GM21423 (cell line): ENCODE results near the gene UBR3.
A peak's percentile ranks its signal among the peaks of the same experiment; 100 is the strongest.
"Not testable (repeated sequence)": the region's sequence is repeated elsewhere in the genome, so short reads cannot be mapped to it uniquely, and the experiment has no call there.

Experiments used
- ATAC-seq: cut with Tn5 transposase; IDR thresholded peaks from one replicate; pipeline ENCODE4 v1.9.1; 2021; ENCODE audit warnings: mild to moderate bottlenecking, moderate library complexity; ENCODE audit not compliant: unreplicated experiment

Gene UBR3, protein sequence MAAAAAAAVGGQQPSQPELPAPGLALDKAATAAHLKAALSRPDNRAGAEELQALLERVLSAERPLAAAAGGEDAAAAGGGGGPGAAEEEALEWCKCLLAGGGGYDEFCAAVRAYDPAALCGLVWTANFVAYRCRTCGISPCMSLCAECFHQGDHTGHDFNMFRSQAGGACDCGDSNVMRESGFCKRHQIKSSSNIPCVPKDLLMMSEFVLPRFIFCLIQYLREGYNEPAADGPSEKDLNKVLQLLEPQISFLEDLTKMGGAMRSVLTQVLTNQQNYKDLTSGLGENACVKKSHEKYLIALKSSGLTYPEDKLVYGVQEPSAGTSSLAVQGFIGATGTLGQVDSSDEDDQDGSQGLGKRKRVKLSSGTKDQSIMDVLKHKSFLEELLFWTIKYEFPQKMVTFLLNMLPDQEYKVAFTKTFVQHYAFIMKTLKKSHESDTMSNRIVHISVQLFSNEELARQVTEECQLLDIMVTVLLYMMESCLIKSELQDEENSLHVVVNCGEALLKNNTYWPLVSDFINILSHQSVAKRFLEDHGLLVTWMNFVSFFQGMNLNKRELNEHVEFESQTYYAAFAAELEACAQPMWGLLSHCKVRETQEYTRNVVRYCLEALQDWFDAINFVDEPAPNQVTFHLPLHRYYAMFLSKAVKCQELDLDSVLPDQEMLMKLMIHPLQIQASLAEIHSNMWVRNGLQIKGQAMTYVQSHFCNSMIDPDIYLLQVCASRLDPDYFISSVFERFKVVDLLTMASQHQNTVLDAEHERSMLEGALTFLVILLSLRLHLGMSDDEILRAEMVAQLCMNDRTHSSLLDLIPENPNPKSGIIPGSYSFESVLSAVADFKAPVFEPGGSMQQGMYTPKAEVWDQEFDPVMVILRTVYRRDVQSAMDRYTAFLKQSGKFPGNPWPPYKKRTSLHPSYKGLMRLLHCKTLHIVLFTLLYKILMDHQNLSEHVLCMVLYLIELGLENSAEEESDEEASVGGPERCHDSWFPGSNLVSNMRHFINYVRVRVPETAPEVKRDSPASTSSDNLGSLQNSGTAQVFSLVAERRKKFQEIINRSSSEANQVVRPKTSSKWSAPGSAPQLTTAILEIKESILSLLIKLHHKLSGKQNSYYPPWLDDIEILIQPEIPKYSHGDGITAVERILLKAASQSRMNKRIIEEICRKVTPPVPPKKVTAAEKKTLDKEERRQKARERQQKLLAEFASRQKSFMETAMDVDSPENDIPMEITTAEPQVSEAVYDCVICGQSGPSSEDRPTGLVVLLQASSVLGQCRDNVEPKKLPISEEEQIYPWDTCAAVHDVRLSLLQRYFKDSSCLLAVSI (N-terminal part only)

DNA sequence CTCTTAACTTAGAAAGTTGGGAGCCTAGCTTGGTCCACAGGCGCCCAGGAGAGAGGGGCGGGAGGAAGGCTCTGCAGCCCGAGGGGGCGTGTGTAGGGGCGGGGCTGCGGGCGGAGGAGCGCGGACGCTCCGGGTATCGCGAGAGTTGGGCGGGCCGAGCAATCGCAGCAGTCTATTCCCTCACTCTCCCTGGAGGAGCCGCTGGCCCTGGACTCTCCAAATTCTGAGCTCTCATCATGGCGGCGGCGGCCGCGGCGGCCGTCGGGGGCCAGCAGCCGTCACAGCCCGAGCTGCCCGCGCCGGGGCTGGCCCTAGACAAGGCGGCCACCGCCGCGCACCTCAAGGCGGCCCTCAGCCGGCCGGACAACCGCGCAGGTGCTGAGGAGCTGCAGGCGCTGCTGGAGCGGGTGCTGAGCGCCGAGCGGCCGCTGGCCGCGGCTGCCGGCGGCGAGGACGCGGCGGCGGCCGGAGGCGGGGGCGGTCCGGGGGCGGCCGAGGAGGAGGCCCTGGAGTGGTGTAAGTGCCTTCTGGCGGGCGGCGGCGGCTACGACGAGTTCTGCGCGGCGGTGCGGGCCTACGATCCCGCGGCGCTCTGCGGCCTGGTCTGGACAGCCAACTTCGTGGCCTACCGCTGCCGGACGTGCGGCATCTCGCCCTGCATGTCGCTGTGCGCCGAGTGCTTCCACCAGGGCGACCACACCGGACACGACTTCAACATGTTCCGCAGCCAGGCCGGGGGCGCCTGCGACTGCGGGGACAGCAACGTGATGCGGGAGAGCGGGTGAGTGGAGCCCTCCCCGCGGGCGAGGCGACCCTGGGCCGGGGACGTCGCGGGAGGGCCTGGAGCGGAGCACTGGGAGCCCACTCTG, at the start of gene UBR3:
Gene UBR3 (plus strand): TSS at position 183 of the 869 bp plus-strand sequence. CDS start 54 bp downstream, at position 237.
- peak; percentile 82 for ATAC-seq

DNA sequence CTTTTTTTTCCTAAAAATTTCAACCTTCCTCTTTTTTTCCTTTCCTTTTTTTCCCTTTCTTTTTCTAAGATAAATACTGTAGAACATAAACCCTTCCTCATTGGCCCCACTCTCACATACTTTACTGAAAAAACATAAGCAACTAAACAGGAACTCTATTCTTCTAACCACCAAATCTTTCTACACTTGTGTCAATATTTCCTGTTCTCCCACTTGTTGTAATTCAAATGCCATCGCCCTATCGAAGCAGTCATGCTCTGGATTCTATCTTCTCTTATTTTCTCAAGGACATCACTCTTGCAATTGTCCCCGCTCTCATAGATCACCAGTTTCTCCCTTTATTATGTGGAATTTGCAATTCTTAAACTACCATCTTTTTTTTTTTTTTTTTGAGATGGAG, 48.8 kb upstream of the UBR3 start:
- ATAC-seq, result no peak

DNA sequence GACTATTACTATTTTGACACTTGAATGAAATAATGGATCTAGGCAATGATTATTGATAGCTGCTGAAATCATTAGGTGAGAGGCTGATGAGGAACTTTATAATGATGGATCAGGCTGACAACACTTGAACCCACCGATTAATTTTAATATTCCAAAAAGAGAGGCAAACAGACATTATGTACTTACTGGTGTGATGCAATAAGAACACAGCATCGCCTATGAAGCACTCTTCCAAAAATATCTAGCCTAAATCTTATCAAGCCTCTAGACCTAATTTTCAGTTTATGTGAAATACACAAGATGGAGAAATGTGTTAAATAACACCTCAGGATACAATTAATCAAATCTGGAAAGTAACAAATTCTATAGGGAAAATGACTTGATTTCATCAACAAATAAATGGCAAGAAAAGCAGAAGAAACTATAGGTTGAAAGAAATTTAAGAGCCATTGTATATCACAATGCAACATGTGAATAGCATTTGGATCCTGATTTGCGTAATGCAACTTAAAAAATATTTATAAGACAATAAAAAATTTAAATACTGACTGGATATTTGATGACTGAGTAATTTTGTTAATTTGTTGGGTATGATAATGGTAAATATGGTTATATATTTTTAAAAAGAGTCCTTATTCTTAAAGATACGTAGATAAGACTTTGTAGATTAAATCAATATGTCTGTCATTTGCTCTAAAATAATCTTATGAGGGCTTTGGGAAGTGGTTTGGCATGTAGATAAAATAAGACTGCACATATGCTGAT, 45.8 kb upstream of the UBR3 start:
- no peak for ATAC-seq

DNA sequence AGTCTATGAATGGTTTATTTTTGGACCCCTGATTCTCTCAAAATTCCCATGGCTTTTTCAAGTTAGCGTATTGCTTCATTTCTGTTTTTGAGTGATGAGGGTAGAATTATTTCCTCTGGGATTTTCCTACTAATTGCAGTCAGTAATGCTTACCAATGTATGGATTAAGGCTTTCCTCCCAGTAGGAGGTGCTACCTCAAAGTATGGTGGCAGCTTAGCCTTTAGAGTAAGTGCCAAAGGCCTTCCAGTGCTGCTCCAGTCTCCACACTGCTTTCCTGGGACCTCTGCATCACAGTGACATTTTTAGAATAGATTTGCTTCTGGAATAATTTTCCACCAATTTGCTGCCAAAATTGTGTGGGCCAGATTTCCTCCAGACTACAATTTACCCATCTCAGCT, 44.7 kb upstream of the UBR3 start:
- no peak for ATAC-seq

DNA sequence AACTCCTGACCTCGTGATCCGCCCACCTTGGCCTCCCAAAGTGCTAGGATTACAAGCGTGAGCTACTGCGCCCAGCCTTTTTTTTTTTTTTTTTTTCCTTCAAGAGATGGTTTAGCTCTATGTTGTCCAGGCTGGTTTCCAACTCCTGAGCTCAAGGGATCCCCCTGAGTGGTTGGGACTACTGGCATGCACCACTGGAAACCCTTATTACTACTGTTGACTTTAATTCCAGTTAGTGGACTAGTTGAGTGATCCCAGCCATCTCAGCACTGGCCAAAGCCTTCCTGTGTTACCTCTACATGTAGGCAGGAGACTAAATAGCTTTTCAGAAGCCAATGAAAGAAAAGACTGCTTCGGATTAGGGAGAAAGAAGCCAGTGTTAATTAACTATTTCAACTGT, 36.7 kb upstream of the UBR3 start:
- no peak for ATAC-seq

DNA sequence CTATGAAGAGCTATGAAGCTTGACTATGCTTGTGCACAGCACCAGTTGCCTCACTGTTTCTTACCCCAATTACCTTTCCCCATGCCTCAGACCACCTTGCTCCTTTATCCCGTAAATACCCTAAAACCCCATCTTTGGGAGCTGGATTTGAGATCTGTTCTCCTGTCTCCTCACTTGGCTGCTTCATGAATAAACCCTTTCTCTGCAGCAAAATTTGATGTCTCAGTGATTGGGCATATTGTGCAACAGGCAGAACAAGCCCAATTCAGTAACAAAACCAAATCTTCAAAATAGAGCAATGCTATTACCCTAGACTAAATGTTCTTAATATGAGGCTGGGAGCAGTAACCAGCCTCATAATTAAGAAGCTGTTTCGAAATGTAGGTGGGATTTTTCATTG, 32.1 kb upstream of the UBR3 start:
- ATAC-seq, result no peak

DNA sequence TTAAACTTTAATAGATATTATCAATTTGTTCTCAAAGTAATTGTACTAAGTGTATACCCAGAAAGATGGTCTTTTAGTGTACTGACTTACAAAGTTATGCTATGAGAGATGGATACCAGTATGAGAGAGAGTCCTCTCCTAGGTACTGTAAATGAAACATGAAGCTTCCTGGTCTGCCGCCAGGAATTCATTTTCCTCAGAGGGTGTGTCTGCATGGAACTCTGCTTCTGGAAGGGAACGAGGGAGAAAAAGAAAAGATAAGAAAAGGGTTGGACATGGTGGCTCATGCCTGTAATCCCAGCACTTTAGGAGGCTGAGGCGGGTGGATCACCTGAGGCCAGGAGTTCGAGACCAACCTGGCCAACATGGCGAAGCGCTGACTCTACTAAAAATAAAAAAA, 30.8 kb upstream of the UBR3 start:
- no peak for ATAC-seq

DNA sequence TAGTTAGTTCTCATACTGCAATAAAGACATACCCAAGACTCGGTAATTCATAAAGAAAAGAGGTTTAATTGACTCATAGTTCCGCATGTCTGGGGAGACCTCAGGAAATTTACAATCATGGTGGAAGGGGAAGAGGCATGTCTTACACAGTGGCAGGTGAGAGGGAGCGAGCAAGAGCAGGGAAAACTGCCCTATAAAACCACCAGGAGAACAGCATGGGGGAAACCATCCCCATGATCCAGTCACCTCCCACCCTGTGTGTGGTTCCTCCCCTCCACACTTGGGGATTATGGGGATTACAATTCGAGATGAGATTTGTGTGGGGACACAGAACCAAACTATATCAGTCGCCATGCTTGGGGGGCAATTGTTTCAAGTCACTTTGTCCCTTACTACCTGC, 29.7 kb upstream of the UBR3 start:
- no peak for ATAC-seq

DNA sequence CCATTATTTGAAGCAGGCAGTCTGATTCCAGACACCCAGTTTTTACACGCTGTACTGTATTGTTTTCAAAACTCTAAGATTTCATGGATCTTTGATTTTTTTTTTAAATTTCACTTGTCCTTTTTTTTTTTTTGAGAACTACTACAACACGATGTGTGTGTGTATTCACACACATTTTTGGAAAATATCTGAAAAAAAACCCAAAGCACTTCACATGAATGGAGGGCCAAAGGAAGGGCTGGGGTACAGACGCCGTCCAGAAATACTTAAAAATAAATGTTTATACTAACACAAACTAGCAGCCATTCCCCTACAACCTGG, 28.9 kb upstream of the UBR3 start:
- ATAC-seq, result no peak

DNA sequence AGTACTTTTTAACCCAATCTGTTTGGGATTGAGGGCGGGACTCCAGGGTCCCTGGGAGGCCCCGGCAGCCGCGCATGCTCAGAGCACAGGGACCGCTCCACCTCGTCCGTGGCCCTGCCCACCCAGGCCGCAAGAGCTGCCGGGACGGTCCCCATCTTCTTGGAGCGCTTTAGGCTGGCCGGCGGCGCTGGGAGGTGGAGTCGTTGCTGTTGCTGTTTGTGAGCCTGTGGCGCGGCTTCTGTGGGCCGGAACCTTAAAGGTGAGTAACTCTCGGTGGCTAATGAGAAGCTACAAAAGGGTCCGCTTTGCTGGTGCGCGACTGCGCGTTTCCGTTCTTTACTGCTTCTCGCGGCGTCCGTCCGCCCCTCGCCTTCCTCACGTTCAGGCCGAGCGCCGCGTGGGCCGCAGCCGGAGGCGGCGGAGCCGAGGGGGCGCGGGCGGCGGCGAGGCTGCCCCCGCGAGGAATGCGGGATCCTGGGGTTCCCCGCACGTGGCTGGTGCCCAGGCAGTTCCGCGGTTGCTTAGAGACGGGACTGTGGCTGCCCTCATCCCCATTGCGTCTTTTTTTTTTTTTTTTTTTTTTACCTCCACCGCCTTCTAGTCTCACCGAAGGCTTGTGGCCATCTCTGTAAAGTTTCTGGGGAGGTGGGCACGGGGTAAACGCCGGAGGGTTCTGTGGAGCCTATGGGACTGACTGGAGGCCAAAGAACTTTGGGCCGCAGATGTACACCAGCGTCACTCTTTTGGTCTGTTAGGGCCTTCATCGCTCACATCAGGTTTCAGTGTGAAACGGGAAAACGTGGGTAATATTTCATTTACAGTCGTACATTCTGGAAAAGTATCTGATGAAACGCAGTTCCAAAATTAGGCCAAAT, 28.3 kb upstream of the UBR3 start, which contains the start of gene SSB:
Gene SSB (plus strand): TSS at position 154 of the 875 bp plus-strand sequence. CDS start 2,090 bp downstream, outside the sequence.
- ATAC-seq, result peak; percentile 98

DNA sequence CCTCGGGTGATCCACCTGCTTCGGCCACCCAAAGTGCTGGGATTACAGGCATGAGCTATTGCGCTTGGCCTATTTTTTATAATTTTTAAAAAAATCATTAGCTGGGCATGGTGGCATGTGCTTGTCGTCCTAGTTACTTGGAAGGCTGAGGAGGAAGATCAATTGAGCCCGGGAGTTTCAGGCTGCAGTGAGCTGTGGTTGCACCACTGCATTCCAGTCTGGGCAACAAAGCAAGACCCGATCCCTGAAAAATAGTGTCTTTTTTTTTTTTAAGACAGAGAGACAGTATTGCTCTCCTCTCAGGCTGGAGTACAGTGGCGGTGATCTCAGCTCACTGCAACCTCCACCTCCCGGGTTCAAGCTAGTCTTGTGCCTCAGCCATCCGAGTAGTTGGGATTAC, 23.8 kb upstream of the UBR3 start:
- ATAC-seq, result no peak

DNA sequence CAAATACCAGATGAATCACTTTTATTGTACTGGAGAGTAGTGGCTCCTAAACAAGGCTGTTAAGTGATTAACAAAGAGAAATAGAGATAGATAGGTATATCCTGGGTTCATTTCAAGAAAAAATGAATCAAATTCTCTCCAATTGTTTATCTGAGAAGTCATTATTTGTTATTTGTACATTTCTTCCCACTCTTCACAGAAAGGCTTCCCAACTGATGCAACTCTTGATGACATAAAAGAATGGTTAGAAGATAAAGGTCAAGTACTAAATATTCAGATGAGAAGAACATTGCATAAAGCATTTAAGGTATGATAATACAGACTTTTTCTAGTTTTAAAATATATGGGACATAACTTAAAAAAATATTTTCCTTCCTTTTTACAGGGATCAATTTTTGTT, 20.7 kb upstream of the UBR3 start:
- no peak for ATAC-seq

DNA sequence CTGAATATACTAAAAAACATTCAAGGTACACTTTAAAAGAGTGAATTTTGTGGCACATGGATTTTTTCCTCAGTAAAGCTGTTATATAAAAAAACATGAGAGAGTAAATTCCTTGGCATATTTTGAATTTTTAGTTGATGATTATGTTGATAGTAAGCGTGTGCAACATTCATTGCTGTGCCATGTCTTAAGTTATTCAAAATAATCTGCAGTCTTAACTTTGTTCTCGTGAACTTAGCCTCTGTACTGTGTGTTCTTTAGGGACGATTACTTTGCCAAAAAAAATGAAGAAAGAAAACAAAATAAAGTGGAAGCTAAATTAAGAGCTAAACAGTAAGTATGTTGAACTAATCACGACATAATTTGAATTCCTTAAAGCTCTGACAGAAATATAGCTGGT, 19.0 kb upstream of the UBR3 start:
- ATAC-seq, result no peak

DNA sequence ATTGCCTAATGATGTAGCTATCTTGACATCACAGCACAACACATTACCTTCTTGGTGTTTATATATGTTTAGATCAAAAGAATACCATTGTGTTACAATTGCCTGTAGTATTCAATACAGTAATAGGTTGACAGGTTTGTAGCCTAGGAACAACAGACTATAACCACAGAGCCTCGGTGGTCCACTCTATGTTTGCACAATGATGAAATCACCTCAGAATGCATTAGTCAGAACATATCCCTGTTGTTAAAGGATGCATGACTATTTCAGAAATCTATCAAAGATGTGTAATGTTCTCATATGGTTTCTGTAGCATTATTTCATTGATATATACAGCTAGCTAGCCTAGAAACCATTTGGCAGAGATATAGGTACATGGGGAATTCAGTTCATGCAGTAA, 11.4 kb upstream of the UBR3 start:
- ATAC-seq, result no peak

DNA sequence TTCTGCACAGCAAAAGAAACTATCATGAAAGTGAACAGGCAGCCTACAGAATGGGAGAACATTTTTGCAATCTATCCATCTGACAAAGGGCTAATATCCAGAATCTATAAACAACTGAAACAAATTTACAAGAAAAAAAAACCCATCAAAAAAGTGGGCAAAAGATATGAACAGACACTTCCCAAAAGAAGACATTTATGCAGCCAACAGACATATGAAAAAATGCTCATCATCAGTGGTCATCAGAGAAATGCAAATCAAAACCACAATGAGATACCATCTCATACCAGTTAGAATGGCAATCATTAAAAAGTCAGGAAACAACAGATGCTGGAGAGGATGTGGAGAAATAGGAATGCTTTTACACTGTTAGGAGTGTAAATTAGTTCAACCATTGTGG, 10.3 kb upstream of the UBR3 start:
- not testable (repeated sequence) for ATAC-seq

DNA sequence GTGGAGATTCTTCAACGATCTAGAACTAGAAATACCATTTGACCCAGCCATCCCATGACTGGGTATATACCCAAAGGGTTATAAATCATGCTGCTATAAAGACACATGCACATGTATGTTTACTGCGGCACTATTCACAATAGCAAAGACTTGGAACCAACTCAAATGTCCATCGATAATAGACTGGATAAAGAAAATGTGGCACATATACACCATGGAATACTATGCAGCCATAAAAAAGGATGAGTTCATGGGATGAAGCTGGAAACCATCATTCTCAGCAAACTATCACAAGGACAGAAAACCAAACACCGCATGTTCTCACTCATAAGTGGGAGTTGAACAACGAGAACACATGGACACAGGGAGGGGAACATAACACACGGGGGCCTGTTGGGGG, 9.9 kb upstream of the UBR3 start:
- ATAC-seq, result not testable (repeated sequence)

DNA sequence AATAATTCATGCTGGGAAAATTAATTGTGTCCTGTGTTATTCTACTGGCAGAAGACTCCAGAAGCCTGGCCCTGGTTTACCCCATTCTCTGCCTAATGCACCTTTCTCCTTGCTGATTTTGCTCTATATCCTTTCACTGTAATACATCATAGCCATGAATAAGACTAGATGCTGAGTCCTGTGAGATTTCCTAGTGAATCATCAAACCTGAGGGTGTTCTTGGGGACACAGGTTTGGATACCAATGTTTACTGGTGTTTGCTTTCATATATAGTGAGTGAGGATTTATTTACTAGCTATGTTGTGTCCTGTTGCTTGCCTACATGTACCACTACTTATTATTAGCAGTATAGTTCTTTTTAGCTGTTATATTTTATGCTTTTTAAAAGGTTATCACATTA, 9.0 kb upstream of the UBR3 start:
- no peak for ATAC-seq

DNA sequence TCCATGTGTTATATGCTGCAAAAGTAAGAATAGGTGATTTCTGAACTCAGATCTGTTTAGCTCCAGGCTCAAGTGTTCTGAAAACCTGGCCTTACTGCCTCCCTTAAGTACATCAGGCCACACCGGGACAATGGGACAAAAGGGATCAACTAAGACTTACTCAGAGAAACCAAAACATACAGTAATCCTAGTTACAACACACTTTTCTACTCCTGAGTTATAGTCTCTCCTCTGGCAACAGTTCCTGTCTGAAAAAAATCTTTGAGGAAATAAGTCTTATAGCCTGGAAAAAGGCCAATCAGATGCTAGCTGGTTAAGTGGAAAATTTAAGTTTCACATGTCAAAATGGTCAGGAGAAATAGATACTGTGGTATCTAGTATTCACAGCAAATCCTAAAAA, 8.1 kb upstream of the UBR3 start:
- no peak for ATAC-seq

DNA sequence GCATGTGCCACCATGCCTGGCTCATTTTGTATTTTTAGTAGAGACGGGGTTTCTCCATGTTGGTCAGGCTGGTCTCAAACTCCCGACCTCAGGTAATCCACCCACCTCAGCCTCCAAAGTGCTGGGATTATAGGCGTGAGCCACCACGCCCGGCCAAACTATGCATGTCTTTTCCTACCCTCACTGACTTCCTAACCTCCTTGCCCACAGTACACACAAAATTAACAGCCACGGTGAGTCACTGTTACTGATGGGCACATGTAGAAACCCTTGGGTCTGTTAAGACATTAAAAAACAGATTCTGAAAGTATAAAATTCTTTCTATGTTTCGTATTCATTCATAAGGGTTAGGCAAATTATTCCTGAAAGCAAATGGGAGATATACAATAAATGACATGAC, 7.2 kb upstream of the UBR3 start:
- not testable (repeated sequence) for ATAC-seq
